Esophagus squamous epithelium (tissue), 5 donors: Measurements from ENCODE around the gene FXYD5. TPM values are rescaled to one million over a fixed set of nuclear protein-coding genes. Genes with fewer than 3 reads are reported as not detected.
A peak's percentile ranks its signal among the peaks of the same experiment; 100 is the strongest.

Source experiments
- DNase-seq: peaks from one replicate; lab custom pipeline; 2025; lab: John Stamatoyannopoulos, UW
- H3K27ac ChIP-seq, 4 donors: fragments of 200-600 bp; sonication (generic); one replicate each; pipeline ENCODE4 v1.5.1; 2016 to 2019; ENCODE audit warnings: mild to moderate bottlenecking in 1 of 4
- H3K27me3 ChIP-seq, 4 donors: fragments of 200-600 bp; sonication (generic); 1 replicate in 3 of 4; 2 replicates in 1 of 4; pipeline versions ENCODE4 v1.5.1 to v1.6.0; 2017 to 2021; ENCODE audit warnings: antibody characterized with exemption in 1 of 4
- H3K36me3 ChIP-seq, 3 donors: fragments of 200-600 bp; sonication (generic); one replicate each; pipeline ENCODE4 v1.5.1; 2016 to 2019
- H3K4me1 ChIP-seq, 3 donors: fragments of 200-600 bp; sonication (generic); one replicate each; pipeline ENCODE4 v1.5.1; 2017 to 2019
- H3K4me3 ChIP-seq, 4 donors: fragments of 200-600 bp; sonication (generic); 1 replicate in 3 of 4; 2 replicates in 1 of 4; pipeline ENCODE4 v1.5.1; 2016 to 2019; ENCODE audit warnings: mild to moderate bottlenecking in 2 of 4, moderate library complexity in 1 of 4
- H3K9me3 ChIP-seq, 3 donors: fragments of 200-600 bp; sonication (generic); one replicate each; pipeline ENCODE4 v1.5.1; 2016 to 2019
- POLR2A ChIP-seq, 4 donors: fragments of 450-650 bp; IDR thresholded peaks; one replicate each; pipeline ENCODE4 v1.6.1; 2017; ENCODE audit warnings: antibody characterized with exemption in 4 of 4, mild to moderate bottlenecking in 4 of 4, moderate library complexity in 3 of 4
- WGBS, 2 donors: methylation state at CpG; one replicate each; pipeline ENCODE4 v1.1.5; 2018; 5-methylcytosine and 5-hydroxymethylcytosine counted together
- intact Hi-C: fragments of 100-400 bp; cut with DNase I; formaldehyde crosslinking; loops from one replicate; pipeline ENCODE4 v1.15.0; 2022
- total RNA-seq, 4 donors: library from RNA; depleted of rRNA; stranded (reverse); fragments of >200 nt; gene quantifications; one replicate each; pipeline ENCODE4 v1.1.0, GENCODE V29; 2016
- TF ChIP-seq, protein P1 (sequence below), 6 experiments: fragments of 450-650 bp in 4 of 6; fragments of 200-600 bp in 2 of 6; sonication (generic) in 2 of 6; IDR thresholded peaks; one replicate each; pipeline ENCODE4 v1.5.1; 2016 to 2019; ENCODE audit warnings: antibody characterized with exemption in 6 of 6, mild to moderate bottlenecking in 4 of 6, moderate library complexity in 4 of 6
- donor health status: DM: yes; HTN: yes; CAD: no.

FXYD5 gene
- total RNA-seq, 4 donors from 2014 or later: 39.3 to 146 (median 45.7) TPM

DNA sequence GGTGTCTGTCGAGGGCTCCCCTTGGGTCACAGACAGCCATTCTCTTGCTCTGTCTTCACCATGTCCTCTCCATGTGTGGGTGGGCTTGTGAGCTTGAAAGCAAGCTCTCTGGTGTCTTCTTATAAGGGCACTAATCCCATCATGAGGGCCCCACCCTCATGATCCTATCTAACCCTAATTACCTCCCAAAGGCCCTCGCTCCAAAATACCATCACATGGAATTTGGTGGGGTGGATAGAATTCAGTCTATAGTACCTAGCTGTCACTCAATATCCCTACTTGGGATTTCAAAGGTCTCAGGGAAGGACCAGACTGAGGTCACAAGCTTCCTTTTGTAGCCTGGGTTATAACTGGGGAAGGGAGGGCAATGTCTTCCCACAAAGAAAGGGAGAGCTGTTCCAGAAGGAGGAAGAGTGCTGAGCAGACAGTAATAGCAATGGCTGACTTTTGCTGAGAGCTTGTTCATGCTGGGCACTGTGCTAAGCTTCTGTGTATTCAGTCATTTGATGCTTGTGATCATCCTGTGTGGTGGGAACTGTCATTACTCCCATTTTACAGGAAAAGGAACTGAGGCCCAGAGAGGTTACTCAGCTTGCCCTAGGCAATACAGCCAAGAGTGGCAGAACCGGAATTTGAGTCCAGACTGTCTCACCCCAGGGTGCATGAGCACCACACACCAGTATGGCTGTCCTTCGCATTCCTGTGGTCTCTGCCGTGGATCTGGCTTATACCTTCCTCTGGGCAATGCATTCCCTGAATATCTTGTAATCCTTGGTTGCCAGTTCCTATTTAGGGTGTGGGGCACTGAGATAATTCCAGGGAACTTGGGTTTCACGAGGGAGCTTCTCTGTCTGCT lies 8.2 kb downstream of the FXYD5 start:
- intact Hi-C loops: no loop called here
- Histone ChIP-seq H3K36me3 (peaks cover 0 to 90% (median 18%) of the 10 kb centered on the region in 3 donors), H3K4me1 (peaks cover 7 to 19% (median 11%) of the 10 kb centered on the region in 3 donors), H3K9me3 (peaks cover 6 to 39% (median 20%) of the 10 kb centered on the region in 3 donors), H3K4me3 (no peak overlapping the region), H3K27ac (peak overlapping the region in 2 of 4 donors; percentile 52 to 72), H3K27me3 (no peaks in the 10 kb centered on the region)
- no peak for DNase-seq
- TF ChIP-seq, protein P1, sequence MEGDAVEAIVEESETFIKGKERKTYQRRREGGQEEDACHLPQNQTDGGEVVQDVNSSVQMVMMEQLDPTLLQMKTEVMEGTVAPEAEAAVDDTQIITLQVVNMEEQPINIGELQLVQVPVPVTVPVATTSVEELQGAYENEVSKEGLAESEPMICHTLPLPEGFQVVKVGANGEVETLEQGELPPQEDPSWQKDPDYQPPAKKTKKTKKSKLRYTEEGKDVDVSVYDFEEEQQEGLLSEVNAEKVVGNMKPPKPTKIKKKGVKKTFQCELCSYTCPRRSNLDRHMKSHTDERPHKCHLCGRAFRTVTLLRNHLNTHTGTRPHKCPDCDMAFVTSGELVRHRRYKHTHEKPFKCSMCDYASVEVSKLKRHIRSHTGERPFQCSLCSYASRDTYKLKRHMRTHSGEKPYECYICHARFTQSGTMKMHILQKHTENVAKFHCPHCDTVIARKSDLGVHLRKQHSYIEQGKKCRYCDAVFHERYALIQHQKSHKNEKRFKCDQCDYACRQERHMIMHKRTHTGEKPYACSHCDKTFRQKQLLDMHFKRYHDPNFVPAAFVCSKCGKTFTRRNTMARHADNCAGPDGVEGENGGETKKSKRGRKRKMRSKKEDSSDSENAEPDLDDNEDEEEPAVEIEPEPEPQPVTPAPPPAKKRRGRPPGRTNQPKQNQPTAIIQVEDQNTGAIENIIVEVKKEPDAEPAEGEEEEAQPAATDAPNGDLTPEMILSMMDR (IDR thresholded peaks at IDR 0.05): no peak
- no peak for TF ChIP-seq POLR2A (IDR thresholded peaks at IDR 0.05)
- WGBS, 2 donors: 48 to 71% methylated on average over 6 of the region's 6 CpGs

DNA sequence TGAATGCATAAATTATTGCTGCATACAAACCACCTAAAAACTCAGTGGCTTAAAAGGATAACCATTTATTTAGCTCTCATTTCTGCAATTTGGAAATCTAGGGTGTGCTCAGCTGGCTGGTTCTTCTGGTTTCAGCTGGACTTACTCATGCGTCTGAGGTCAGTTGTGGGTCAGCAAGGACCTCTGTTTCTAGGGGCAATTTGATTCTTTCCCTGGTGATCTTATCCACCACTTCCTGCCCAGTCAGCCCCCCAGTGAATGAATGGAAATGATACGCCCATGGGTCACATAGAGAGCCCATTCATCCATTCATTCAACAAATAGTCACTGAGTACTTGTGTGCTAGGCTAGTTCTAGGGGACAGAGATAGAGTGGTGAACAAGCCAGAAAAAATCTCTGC lies 9.9 kb downstream of the FXYD5 start:
- Histone ChIP-seq H3K27ac (peak overlapping the region in 3 of 4 donors; percentile 31 to 72 (median 52)), H3K4me3 (no peak overlapping the region), H3K27me3 (no peaks in the 10 kb centered on the region), H3K4me1 (peaks cover 11 to 37% (median 15%) of the 10 kb centered on the region in 3 donors), H3K36me3 (peaks cover 0 to 75% (median 18%) of the 10 kb centered on the region in 3 donors), H3K9me3 (peaks cover 6 to 39% (median 20%) of the 10 kb centered on the region in 3 donors)
- DNase-seq: no peak
- WGBS, 2 donors: 31 to 81% methylated on average over 2 of the region's 2 CpGs
- intact Hi-C loops: no loop called here
- TF ChIP-seq, protein P1 (IDR thresholded peaks at IDR 0.05): no peak
- no peak for TF ChIP-seq POLR2A (IDR thresholded peaks at IDR 0.05)

DNA sequence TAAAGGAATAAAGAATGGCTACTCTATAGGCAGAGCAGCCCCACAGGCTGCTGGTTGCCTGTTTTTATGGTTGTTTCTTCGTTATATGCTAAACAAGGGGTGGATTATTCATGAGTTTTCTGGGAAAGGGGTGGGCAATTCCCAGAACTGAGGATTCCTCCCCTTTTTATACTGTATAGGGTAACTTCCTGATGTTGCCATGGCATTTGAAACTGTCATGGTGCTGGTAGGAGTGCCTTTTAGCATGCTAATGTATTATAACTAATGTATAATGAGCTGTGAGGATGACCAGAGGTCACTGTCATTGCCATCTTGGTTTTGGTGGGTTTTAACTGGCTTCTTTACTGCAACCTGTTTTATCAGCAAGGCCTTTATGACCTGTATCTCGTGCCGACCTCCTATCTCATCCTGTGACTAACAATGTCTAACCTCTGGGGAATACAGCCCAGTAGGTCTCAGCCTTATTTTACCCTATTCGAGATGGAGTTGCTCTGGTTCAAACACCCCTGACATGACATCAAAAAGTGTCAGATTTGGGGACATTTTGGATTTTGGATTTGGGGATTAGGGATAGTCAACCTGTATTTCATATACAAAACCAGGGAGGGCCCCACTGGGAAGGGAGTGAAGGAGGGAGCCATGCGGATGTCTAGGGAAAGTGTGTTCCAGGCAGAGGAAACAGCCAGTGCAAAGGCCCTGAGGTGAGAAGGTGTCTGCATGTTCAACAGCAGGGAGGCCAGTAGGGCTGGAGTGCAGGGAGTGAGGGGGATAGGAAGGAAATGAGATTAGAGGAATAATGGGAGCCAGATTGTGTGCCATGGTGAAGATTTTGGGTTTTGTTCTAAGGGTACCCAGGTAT lies 10.9 kb downstream of the FXYD5 start:
- H3K27ac ChIP-seq: peak overlapping the region in 1 of 4 donors; percentile 72
- H3K4me3 ChIP-seq: no peak overlapping the region
- DNase-seq: no peak
- intact Hi-C loops: no loop called here
- no peaks in the 10 kb centered on the region for H3K27me3 ChIP-seq
- TF ChIP-seq POLR2A (IDR thresholded peaks at IDR 0.05): no peak
- TF ChIP-seq, protein P1 (IDR thresholded peaks at IDR 0.05): no peak
- peaks cover 11 to 42% (median 15%) of the 10 kb centered on the region in 3 donors for H3K4me1 ChIP-seq
- H3K9me3 ChIP-seq: peaks cover 6 to 39% (median 20%) of the 10 kb centered on the region in 3 donors
- H3K36me3 ChIP-seq: peaks cover 0 to 75% (median 13%) of the 10 kb centered on the region in 3 donors
- 79 to 80% methylated on average over 5 of the region's 5 CpGs for WGBS, 2 donors

DNA sequence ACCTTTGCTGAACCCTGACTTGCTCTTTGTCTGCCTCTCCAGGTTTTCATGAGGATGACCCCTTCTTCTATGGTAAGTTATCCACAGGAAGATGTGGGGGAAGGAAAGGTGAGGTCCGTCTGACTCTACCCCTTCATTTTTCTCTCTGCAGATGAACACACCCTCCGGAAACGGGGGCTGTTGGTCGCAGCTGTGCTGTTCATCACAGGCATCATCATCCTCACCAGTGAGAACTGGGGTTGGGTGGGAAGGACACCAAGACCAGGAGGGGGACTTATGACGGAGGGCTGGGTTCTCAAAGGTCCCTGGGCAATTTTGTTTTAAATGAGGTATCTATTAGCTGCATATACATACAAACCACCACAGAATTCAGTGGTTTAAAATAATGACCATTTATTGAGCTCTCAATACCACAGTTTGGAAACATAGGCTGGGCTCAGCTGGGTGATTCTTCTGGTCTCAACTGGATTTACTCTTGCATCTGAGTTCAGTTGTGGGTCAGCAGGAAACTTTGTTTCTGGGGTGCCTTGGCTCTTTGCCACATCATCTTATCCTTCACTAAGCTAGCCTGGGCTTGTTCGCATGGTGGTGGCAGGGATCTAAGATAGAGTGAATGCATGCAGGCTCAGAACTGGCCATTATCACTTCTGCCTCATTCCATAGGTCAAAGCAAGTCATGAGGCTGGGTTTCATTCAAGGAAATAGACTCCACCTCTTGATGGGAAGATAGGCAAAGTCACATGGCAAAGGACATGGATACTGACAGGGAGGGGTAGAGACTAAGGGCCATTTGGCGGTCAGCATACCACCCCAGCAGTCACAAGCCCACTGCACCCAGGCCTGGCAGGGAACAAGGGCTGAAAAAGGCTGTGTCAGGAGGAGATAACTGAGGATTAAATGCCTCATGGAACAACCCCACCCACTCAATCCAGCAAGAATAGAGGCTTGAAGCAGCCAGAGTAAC lies 11.8 kb downstream of the FXYD5 start:
- Histone ChIP-seq H3K27ac (peak overlapping the region in 3 of 4 donors; percentile 69 to 70 (median 69)), H3K27me3 (no peaks in the 10 kb centered on the region), H3K36me3 (peaks cover 0 to 67% (median 11%) of the 10 kb centered on the region in 3 donors), H3K4me3 (no peak overlapping the region), H3K9me3 (peaks cover 6 to 39% (median 20%) of the 10 kb centered on the region in 3 donors), H3K4me1 (peaks cover 11 to 45% (median 15%) of the 10 kb centered on the region in 3 donors)
- no peak for DNase-seq
- intact Hi-C loops: no loop called here
- TF ChIP-seq, protein P1 (IDR thresholded peaks at IDR 0.05): no peak
- TF ChIP-seq POLR2A (IDR thresholded peaks at IDR 0.05): no peak
- 86 to 88% methylated on average over 6 of the region's 7 CpGs for WGBS, 2 donors
